Measurements from ENCODE around the gene SPATA6L. TPM values are rescaled to one million over a fixed set of nuclear protein-coding genes. Genes with fewer than 3 reads are reported as not detected.

Gene SPATA6L
- 1 to 10 TPM; 2.0 to 4.7 (median 4.3) TPM for total RNA-seq
- 2.0 TPM for total RNA-seq (2013)

DNA sequence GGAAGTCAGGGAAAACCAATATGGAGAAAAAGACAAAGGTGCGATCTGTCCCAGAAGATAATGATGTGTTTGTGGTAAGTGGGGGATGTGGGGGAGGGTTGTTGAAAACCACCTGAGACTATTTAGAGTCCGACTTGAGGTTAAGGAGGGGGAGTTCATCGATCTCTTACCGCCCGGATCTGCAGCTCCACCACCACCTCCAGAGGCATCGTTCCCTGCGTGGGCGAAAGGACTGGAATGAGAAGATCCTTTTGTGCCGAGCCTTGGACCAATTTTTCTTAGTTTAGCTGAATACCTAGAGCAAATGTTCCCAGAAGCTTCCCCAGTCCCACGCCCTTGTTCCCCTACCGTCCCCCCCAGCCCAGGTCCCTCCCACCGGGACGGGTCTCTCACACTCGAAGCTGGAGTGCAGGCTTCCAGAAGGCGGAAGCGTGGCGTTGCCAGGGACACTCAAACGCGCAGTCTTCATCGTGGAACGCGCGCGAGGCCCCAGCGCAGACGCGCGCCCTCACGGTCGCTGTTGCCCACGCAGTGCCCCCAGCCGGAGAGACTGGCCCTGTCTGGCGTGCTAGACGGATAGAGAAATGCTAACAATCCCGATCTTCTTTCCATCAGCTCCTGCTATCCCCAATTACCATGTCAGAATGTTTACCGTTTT is at the start of gene SPATA6L:
SPATA6L (minus strand) TSS at position 439 of the 658 bp plus-strand sequence; CDS start at position 209, 230 bp downstream.
- intact Hi-C loops (cut with micrococcal nuclease), result loop anchor here (10.0 kb wide), 1 partner anchor 319 kb away; the partner anchor contains the start of gene JAK2
- WGBS (ENCODE audit: insufficient coverage), result under 1% methylated on average over 34 of the region's 36 CpGs

GRCh38 chr9:4714266-4715016 is 48.2 kb upstream of the SPATA6L start:
- TF ChIP-seq, protein P1, sequence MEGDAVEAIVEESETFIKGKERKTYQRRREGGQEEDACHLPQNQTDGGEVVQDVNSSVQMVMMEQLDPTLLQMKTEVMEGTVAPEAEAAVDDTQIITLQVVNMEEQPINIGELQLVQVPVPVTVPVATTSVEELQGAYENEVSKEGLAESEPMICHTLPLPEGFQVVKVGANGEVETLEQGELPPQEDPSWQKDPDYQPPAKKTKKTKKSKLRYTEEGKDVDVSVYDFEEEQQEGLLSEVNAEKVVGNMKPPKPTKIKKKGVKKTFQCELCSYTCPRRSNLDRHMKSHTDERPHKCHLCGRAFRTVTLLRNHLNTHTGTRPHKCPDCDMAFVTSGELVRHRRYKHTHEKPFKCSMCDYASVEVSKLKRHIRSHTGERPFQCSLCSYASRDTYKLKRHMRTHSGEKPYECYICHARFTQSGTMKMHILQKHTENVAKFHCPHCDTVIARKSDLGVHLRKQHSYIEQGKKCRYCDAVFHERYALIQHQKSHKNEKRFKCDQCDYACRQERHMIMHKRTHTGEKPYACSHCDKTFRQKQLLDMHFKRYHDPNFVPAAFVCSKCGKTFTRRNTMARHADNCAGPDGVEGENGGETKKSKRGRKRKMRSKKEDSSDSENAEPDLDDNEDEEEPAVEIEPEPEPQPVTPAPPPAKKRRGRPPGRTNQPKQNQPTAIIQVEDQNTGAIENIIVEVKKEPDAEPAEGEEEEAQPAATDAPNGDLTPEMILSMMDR (IDR thresholded peaks at IDR 0.05), result no peak
- H3K27ac ChIP-seq (ENCODE audit: low read length), result no peak overlapping the region

More for the DNA sequence above, at the start of gene SPATA6L:
- Histone ChIP-seq H3K27ac (ENCODE audit: low read length) (no peak within 1 kb of the TSS), H3K36me3 (ENCODE audit: control insufficient read depth, insufficient read depth, low read length) (no peaks in the 10 kb centered on the region), H3K9me3 (ENCODE audit: control insufficient read depth, insufficient read depth, low read length) (no peaks in the 10 kb centered on the region), H3K4me1 (ENCODE audit: control insufficient read depth, insufficient read depth, low read length) (peaks cover 22% of the 10 kb centered on the region), H3K27me3 (ENCODE audit: control insufficient read depth, insufficient read depth, low read length) (peaks cover 10% of the 10 kb centered on the region), H3K4me3 (ENCODE audit: low read length) (peak within 1 kb of the TSS; percentile 29)
- Mint-ChIP-seq H3K27ac (peak within 1 kb of the TSS; percentile 68 to 91), H3K4me3 (peak within 1 kb of the TSS; percentile 88), H3K36me3 (no peaks in the 10 kb centered on the region), H3K9me3 (no peaks in the 10 kb centered on the region), H3K27me3 (ENCODE audit: low read depth in 2 of 2) (peaks cover 6 to 11% of the 10 kb centered on the region in 2 donors), H3K4me1 (peaks cover 46 to 58% of the 10 kb centered on the region in 2 donors)
- TF ChIP-seq, protein P1 (IDR thresholded peaks at IDR 0.05), result no peak
- DNase-seq (peak; percentile 24 to 73), ATAC-seq (peak; percentile 34 to 53 (median 53))

DNA sequence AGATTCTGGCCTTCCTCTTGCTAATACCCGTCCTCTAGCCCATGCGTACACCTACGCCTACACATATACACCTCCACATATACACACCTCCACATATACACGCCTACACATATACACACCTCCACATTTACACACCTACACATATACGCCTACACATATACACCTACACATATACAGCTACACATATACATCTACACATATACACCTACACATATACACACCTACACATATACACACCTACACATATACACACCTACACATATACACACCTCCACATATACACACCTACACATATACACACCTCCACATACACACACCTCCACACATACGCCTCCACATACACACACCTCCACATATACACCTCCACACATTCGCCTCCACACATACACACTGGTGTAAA is 47.6 kb upstream of the SPATA6L start:
- intact Hi-C loops (cut with micrococcal nuclease), result no loop called here
- Histone ChIP-seq H3K4me3 (ENCODE audit: low read length) (no peak overlapping the region), H3K9me3 (ENCODE audit: control insufficient read depth, insufficient read depth, low read length) (no peaks in the 10 kb centered on the region), H3K36me3 (ENCODE audit: control insufficient read depth, insufficient read depth, low read length) (peaks cover 52% of the 10 kb centered on the region), H3K27ac (ENCODE audit: low read length) (no peak overlapping the region), H3K4me1 (ENCODE audit: control insufficient read depth, insufficient read depth, low read length) (no peaks in the 10 kb centered on the region), H3K27me3 (ENCODE audit: control insufficient read depth, insufficient read depth, low read length) (no peaks in the 10 kb centered on the region)
- DNase-seq (peak in 1 of 2 donors; percentile 14), ATAC-seq (peak in 1 of 3 donors; percentile 69)
- WGBS (ENCODE audit: insufficient coverage), result 72% methylated on average over 7 of the region's 7 CpGs
- TF ChIP-seq, protein P1 (IDR thresholded peaks at IDR 0.05), result no peak
- no peaks in the 10 kb centered on the region for H3K9me3 Mint-ChIP-seq
- H3K27ac Mint-ChIP-seq, result peak overlapping the region in 1 of 2 donors; percentile 4
- H3K27me3 Mint-ChIP-seq (ENCODE audit: low read depth in 2 of 2), result no peaks in the 10 kb centered on the region
- peaks cover 0 to under 1% of the 10 kb centered on the region in 2 donors for H3K4me1 Mint-ChIP-seq
- H3K4me3 Mint-ChIP-seq, result no peak overlapping the region
- H3K36me3 Mint-ChIP-seq, result peaks cover 15% of the 10 kb centered on the region

More at GRCh38 chr9:4714266-4715016, 48.2 kb upstream of the SPATA6L start:
- Mint-ChIP-seq H3K4me3 (no peak overlapping the region), H3K9me3 (no peaks in the 10 kb centered on the region), H3K4me1 (peaks cover 0 to 5% of the 10 kb centered on the region in 2 donors), H3K27me3 (ENCODE audit: low read depth in 2 of 2) (no peaks in the 10 kb centered on the region), H3K27ac (peak overlapping the region in 1 of 2 donors; percentile 4), H3K36me3 (peaks cover 20% of the 10 kb centered on the region)
- no peaks in the 10 kb centered on the region for H3K9me3 ChIP-seq (ENCODE audit: control insufficient read depth, insufficient read depth, low read length)
- WGBS (ENCODE audit: insufficient coverage), result 94% methylated on average over 9 of the region's 9 CpGs
- intact Hi-C loops (cut with micrococcal nuclease), result no loop called here
- no peak for DNase-seq
- ATAC-seq, result no peak
- peaks cover 55% of the 10 kb centered on the region for H3K36me3 ChIP-seq (ENCODE audit: control insufficient read depth, insufficient read depth, low read length)
- H3K27me3 ChIP-seq (ENCODE audit: control insufficient read depth, insufficient read depth, low read length), result no peaks in the 10 kb centered on the region
- no peaks in the 10 kb centered on the region for H3K4me1 ChIP-seq (ENCODE audit: control insufficient read depth, insufficient read depth, low read length)
- H3K4me3 ChIP-seq (ENCODE audit: low read length), result no peak overlapping the region
